ENCODE data around the gene CHST12. TPM values are rescaled to one million over a fixed set of nuclear protein-coding genes. Genes with fewer than 3 reads are reported as not detected.

The CHST12 gene
- total RNA-seq (10 to 100 TPM; 29.5 to 30.7 TPM), polyA plus RNA-seq (10 to 100 TPM; 11.6 to 22.5 TPM)

DNA sequence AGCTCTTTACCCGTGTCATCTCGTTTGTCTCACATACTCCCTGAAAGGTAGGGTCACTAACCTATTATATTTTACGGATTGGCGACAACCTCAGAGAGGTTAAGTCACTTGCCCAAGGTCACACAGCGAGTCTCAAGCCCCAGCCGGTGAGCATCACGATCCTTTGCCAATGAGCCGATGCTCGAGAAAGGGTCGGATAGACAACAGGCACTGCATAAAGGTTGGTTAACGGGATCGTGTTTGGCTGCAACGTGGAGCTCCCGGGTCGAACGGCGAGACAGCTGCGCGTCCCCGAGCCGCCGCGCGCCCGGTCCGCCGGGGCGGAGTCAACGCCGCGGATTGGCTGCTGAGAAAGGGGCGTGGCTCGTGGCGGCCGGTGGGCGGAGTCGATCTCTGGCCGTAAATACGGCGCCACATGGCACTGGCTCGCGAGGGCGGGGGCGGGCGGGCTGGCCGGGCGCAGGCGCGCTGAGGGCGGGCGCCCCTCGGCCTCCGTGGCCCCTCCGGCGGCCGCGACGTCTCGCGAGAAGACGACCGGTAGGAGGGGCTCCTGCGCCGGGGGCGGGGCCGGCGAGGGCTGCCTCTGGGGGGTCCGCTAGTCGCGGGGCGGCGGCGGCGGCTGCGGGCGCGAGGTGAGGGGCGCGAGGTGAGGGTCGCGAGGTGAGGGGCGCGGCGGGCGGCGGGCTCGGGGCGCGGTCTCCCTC, at the start of gene CHST12:
Gene CHST12 (plus strand): TSS at position 598 of the 704 bp plus-strand sequence. CDS start 29,029 bp downstream, outside the sequence.
- peaks cover 0 to 4% of the 10 kb centered on the region in 2 donors for H3K36me3 Mint-ChIP-seq
- intact Hi-C loops (cut with micrococcal nuclease): loop anchor here (1.0 to 5.0 kb wide), 6 partner anchors 49 to 228 kb away; partner anchors contain the start of genes BRAT1, EIF3B, IQCE and MRM2
- DNase-seq: peak; percentile 93 to 94 (median 93)
- H3K9me3 ChIP-seq (ENCODE audit: control insufficient read depth in 1 of 2, low read length in 2 of 2): no peaks in the 10 kb centered on the region
- H3K9me3 Mint-ChIP-seq: no peaks in the 10 kb centered on the region
- peak within 1 kb of the TSS; percentile 87 to 96 (median 90) for H3K4me3 Mint-ChIP-seq
- H3K27ac Mint-ChIP-seq: peak within 1 kb of the TSS; percentile 90 to 96 (median 92)
- H3K4me1 Mint-ChIP-seq: peaks cover 37 to 64% (median 47%) of the 10 kb centered on the region in 4 donors
- no peaks in the 10 kb centered on the region for H3K27me3 ChIP-seq (ENCODE audit: insufficient read depth, low read length)
- H3K27me3 Mint-ChIP-seq: no peaks in the 10 kb centered on the region
- ChIA-PET POLR2A (ENCODE audit: partially characterized antibody) (interaction anchor here (0.9 to 6.9 kb wide), 5 partner anchors 10 to 106 kb away, joined by 3 to 52 read pairs (median 6); partner anchors contain the start of gene EIF3B), CTCF (ENCODE audit: partially characterized antibody) (interaction anchor here (0.7 to 1.3 kb wide), 2 partner anchors 36 to 47 kb away, joined by 3 read pairs; no protein-coding TSS in a partner anchor)
- no peaks in the 10 kb centered on the region for H3K36me3 ChIP-seq (ENCODE audit: insufficient read depth, low read length)
- H3K27ac ChIP-seq (ENCODE audit: low read depth, low read length): peak within 1 kb of the TSS; percentile 70
- peak within 1 kb of the TSS; percentile 80 to 91 for H3K4me3 ChIP-seq (ENCODE audit: low read length in 2 of 2)
- peaks cover 53% of the 10 kb centered on the region for H3K4me1 ChIP-seq (ENCODE audit: insufficient read depth, low read length)

DNA sequence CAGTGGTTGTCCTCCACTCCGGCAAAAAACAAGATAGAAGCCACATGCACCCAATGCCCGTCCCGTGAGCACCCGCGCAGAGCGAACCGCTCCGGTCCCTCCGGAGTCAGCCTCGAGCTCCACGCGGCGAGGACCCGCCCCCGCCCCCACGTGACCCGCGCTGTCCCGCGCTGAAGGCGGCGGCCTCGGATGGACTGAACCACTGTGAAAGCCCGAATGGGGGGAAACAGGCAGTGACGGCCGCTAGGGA, 49.5 kb upstream of the CHST12 start:
- peak overlapping the region; percentile 99 to 100 (median 100) for H3K27ac Mint-ChIP-seq
- no peaks in the 10 kb centered on the region for H3K9me3 Mint-ChIP-seq
- H3K36me3 Mint-ChIP-seq: peaks cover 5 to 15% of the 10 kb centered on the region in 2 donors
- H3K27me3 Mint-ChIP-seq: no peaks in the 10 kb centered on the region
- H3K9me3 ChIP-seq (ENCODE audit: control insufficient read depth in 1 of 2, low read length in 2 of 2): no peaks in the 10 kb centered on the region
- H3K4me3 ChIP-seq (ENCODE audit: low read length in 2 of 2): peak overlapping the region; percentile 68 to 72
- no peaks in the 10 kb centered on the region for H3K27me3 ChIP-seq (ENCODE audit: insufficient read depth, low read length)
- H3K4me3 Mint-ChIP-seq: peak overlapping the region; percentile 89 to 98 (median 95)
- intact Hi-C loops (cut with micrococcal nuclease): loop anchor here (1.0 kb wide), 4 partner anchors 40 to 850 kb away; partner anchors contain the start of genes CHST12, INTS1, MAD1L1 and SNX8
- H3K4me1 Mint-ChIP-seq: peaks cover 11 to 43% (median 30%) of the 10 kb centered on the region in 4 donors
- peaks cover 41% of the 10 kb centered on the region for H3K4me1 ChIP-seq (ENCODE audit: insufficient read depth, low read length)
- H3K27ac ChIP-seq (ENCODE audit: low read depth, low read length): peak overlapping the region; percentile 95
- ChIA-PET POLR2A (ENCODE audit: partially characterized antibody) (interaction anchor here (0.6 to 3.4 kb wide), 20 partner anchors 10 to 1522 kb away, joined by 3 to 52 read pairs (median 4); partner anchors contain the start of genes CHST12, MAD1L1, MICALL2 and PSMG3), CTCF (ENCODE audit: partially characterized antibody) (interaction anchor here (1.7 kb wide), 1 partner anchor 78 kb away, joined by 4 read pairs; no protein-coding TSS in a partner anchor)
- no peaks in the 10 kb centered on the region for H3K36me3 ChIP-seq (ENCODE audit: insufficient read depth, low read length)
- DNase-seq: peak in 2 of 5 donors; percentile 89 to 92

DNA sequence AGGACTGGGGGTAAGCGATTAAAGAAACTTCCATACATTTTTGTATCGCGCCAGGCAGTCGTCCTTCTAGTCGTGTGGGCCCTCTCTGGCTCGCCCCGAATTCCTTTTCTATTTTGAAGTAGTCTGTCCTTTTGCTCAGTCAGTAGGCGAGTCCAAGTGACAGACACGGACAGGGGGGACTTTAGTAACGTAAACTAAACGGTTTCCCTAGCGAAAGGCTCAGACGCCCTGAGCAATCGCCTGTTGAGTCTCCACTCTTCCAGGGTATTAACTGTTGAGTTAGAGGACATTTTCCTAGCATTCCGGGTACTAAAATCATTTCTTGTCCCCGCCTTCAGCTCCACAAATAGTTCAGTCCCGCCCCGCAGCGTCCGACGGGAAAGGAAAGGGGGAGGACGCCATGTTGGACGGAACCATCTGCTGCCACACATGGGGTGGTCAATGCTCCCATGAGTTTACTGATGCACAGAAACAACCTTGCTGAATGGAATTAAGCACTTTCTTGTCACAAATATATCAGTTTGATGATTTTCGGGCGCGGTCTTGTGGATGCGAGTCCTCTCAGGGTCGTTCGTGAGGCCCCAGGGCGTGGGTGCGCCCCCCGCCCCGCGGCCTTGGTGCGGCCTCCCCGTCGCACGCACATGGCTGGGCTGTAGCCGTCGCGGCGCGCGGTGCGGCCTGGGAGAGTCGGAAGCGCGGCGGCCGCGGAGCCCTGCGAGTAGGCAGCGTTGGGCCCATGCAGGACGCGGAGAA, 49.0 kb upstream of the CHST12 start, which contains the start of gene EIF3B:
Gene EIF3B (plus strand): TSS at position 642 of the 753 bp plus-strand sequence. CDS start 95 bp downstream, at position 737.
- Histone ChIP-seq H3K27me3 (ENCODE audit: insufficient read depth, low read length) (no peaks in the 10 kb centered on the region), H3K27ac (ENCODE audit: low read depth, low read length) (peak within 1 kb of the TSS; percentile 95), H3K4me3 (ENCODE audit: low read length in 2 of 2) (peak within 1 kb of the TSS; percentile 68 to 90), H3K9me3 (ENCODE audit: control insufficient read depth in 1 of 2, low read length in 2 of 2) (no peaks in the 10 kb centered on the region), H3K4me1 (ENCODE audit: insufficient read depth, low read length) (peaks cover 46% of the 10 kb centered on the region), H3K36me3 (ENCODE audit: insufficient read depth, low read length) (no peaks in the 10 kb centered on the region)
- Mint-ChIP-seq H3K4me1 (peaks cover 16 to 48% (median 35%) of the 10 kb centered on the region in 4 donors), H3K9me3 (no peaks in the 10 kb centered on the region), H3K27ac (peak within 1 kb of the TSS; percentile 99 to 100 (median 100)), H3K36me3 (peaks cover 5 to 19% of the 10 kb centered on the region in 2 donors), H3K4me3 (peak within 1 kb of the TSS; percentile 89 to 98 (median 95)), H3K27me3 (no peaks in the 10 kb centered on the region)
- intact Hi-C loops (cut with micrococcal nuclease): loop anchor here (1.0 kb wide), 4 partner anchors 40 to 850 kb away; partner anchors contain the start of genes CHST12, INTS1, MAD1L1 and SNX8
- DNase-seq: peak; percentile 91 to 96 (median 95)
- CTCF ChIA-PET (ENCODE audit: partially characterized antibody): interaction anchor here (1.7 kb wide), 1 partner anchor 77 kb away, joined by 4 read pairs; no protein-coding TSS in a partner anchor
- POLR2A ChIA-PET (ENCODE audit: partially characterized antibody): interaction anchor here (0.6 to 3.4 kb wide), 20 partner anchors 9 to 1523 kb away, joined by 3 to 52 read pairs (median 4); partner anchors contain the start of genes CHST12, MAD1L1, MICALL2 and PSMG3

DNA sequence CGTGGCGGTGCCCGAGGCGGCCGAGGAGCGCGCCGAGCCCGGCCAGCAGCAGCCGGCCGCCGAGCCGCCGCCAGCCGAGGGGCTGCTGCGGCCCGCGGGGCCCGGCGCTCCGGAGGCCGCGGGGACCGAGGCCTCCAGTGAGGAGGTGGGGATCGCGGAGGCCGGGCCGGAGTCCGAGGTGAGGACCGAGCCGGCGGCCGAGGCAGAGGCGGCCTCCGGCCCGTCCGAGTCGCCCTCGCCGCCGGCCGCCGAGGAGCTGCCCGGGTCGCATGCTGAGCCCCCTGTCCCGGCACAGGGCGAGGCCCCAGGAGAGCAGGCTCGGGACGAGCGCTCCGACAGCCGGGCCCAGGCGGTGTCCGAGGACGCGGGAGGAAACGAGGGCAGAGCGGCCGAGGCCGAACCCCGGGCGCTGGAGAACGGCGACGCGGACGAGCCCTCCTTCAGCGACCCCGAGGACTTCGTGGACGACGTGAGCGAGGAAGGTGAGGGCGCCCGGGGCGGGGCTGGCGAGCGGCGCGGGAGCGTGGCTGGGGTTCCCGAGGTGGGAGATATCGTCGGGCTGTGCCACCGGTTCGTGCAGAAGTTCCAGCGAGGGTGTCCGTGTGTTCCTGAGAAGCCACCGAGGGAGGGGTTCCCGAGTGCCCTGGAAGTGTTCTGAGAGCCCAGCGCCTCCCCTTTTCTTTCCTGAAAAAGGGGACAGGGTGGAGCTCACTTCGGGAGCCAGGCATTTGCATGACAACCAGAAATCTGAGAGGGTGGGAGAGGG, 48.3 kb upstream of the CHST12 start:
- Mint-ChIP-seq H3K27me3 (no peaks in the 10 kb centered on the region), H3K4me1 (peaks cover 23 to 55% (median 42%) of the 10 kb centered on the region in 4 donors), H3K36me3 (peaks cover 8 to 27% of the 10 kb centered on the region in 2 donors), H3K4me3 (peak overlapping the region; percentile 85 to 98 (median 94)), H3K27ac (peak overlapping the region in 6 of 7 donors; percentile 60 to 100 (median 82)), H3K9me3 (no peaks in the 10 kb centered on the region)
- CTCF ChIA-PET (ENCODE audit: partially characterized antibody): interaction anchor here (0.8 to 1.9 kb wide), 6 partner anchors 7 to 776 kb away, joined by 3 to 4 read pairs (median 4); partner anchors contain the start of gene CHST12
- H3K27me3 ChIP-seq (ENCODE audit: insufficient read depth, low read length): no peaks in the 10 kb centered on the region
- H3K36me3 ChIP-seq (ENCODE audit: insufficient read depth, low read length): peaks cover under 1% of the 10 kb centered on the region
- POLR2A ChIA-PET (ENCODE audit: partially characterized antibody): interaction anchor here (1.0 to 3.4 kb wide), 11 partner anchors 9 to 896 kb away, joined by 3 to 52 read pairs (median 4); partner anchors contain the start of genes CHST12, MICALL2 and PSMG3
- peak overlapping the region; percentile 95 for H3K27ac ChIP-seq (ENCODE audit: low read depth, low read length)
- H3K9me3 ChIP-seq (ENCODE audit: control insufficient read depth in 1 of 2, low read length in 2 of 2): no peaks in the 10 kb centered on the region
- H3K4me1 ChIP-seq (ENCODE audit: insufficient read depth, low read length): peaks cover 54% of the 10 kb centered on the region
- H3K4me3 ChIP-seq (ENCODE audit: low read length in 2 of 2): peak overlapping the region; percentile 68 to 90
- intact Hi-C loops (cut with micrococcal nuclease): loop anchor here (1.0 kb wide), 4 partner anchors 41 to 851 kb away; partner anchors contain the start of genes CHST12, INTS1, MAD1L1 and SNX8
- DNase-seq: peak in 1 of 5 donors; percentile 16

DNA sequence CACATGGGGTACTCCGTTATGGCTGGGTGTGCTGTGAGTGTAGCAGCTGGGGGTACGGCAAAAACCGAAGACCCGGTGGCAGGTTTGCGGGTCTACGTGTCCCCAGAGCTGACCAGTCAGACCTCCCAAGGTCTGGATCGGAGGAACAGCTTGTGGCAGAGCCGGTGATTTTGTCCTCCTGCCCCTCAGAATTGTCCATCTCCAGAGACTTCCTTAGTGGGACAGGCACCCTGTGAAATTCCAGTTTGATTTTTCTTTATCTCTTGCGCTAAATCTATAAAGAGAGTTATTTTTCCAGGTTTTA, 47.8 kb upstream of the CHST12 start:
- Mint-ChIP-seq H3K4me3 (peak overlapping the region; percentile 75 to 89 (median 87)), H3K27ac (peak overlapping the region; percentile 71 to 91 (median 79)), H3K9me3 (no peaks in the 10 kb centered on the region), H3K4me1 (peaks cover 28 to 61% (median 47%) of the 10 kb centered on the region in 4 donors), H3K27me3 (no peaks in the 10 kb centered on the region), H3K36me3 (peaks cover 13 to 32% of the 10 kb centered on the region in 2 donors)
- Histone ChIP-seq H3K4me1 (ENCODE audit: insufficient read depth, low read length) (peaks cover 54% of the 10 kb centered on the region), H3K9me3 (ENCODE audit: control insufficient read depth in 1 of 2, low read length in 2 of 2) (no peaks in the 10 kb centered on the region), H3K27ac (ENCODE audit: low read depth, low read length) (peak overlapping the region; percentile 95), H3K36me3 (ENCODE audit: insufficient read depth, low read length) (peaks cover 5% of the 10 kb centered on the region), H3K4me3 (ENCODE audit: low read length in 2 of 2) (peak overlapping the region; percentile 67 to 90), H3K27me3 (ENCODE audit: insufficient read depth, low read length) (no peaks in the 10 kb centered on the region)
- DNase-seq: no peak
- intact Hi-C loops (cut with micrococcal nuclease): no loop called here
- CTCF ChIA-PET (ENCODE audit: partially characterized antibody): interaction anchor here (0.8 to 1.9 kb wide), 5 partner anchors 8 to 777 kb away, joined by 3 to 4 read pairs (median 3); partner anchors contain the start of gene CHST12
- POLR2A ChIA-PET (ENCODE audit: partially characterized antibody): interaction anchor here (3.0 to 3.4 kb wide), 2 partner anchors 49 to 785 kb away, joined by 12 to 52 read pairs; partner anchors contain the start of genes CHST12 and PSMG3

DNA sequence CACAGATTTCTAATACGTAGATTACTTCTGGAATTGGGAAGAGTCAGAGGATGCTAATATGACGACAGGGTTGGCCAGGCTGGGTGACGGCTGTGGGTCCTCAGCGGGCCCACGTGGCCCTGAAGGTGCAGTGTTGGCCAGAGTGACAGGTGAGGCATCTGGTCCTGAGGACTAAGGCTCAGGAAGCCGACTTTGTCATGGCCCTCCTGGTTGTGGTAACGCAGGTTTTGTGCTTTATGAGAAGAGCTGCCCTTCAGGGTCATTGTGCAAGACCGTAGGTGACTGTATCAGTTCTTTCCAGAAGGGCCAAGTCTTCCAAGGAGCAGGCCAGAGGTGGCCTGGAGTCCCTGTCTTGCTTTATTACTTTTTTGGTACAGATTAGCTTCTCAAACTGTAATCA, 46.2 kb upstream of the CHST12 start:
- Mint-ChIP-seq H3K27me3 (no peaks in the 10 kb centered on the region), H3K4me1 (peaks cover 30 to 63% (median 48%) of the 10 kb centered on the region in 4 donors), H3K9me3 (no peaks in the 10 kb centered on the region), H3K36me3 (peaks cover 16 to 39% of the 10 kb centered on the region in 2 donors), H3K27ac (peak overlapping the region in 6 of 7 donors; percentile 5 to 79 (median 45)), H3K4me3 (peak overlapping the region; percentile 17 to 89 (median 58))
- ChIA-PET POLR2A (ENCODE audit: partially characterized antibody) (no interaction called here), CTCF (ENCODE audit: partially characterized antibody) (no interaction called here)
- Histone ChIP-seq H3K27me3 (ENCODE audit: insufficient read depth, low read length) (no peaks in the 10 kb centered on the region), H3K36me3 (ENCODE audit: insufficient read depth, low read length) (peaks cover 9% of the 10 kb centered on the region), H3K27ac (ENCODE audit: low read depth, low read length) (no peak overlapping the region), H3K4me1 (ENCODE audit: insufficient read depth, low read length) (peaks cover 54% of the 10 kb centered on the region), H3K9me3 (ENCODE audit: control insufficient read depth in 1 of 2, low read length in 2 of 2) (no peaks in the 10 kb centered on the region), H3K4me3 (ENCODE audit: low read length in 2 of 2) (no peak overlapping the region)
- intact Hi-C loops (cut with micrococcal nuclease): no loop called here
- no peak for DNase-seq
